RWPE1 (cell line): ENCODE data around the gene GPBP1L1.

Source experiments
- CTCF ChIA-PET: fragments of 350-600 bp; sonication (Branson Sonifier 250); formaldehyde crosslinking; extraction: SDS; loops from one replicate; lab custom pipeline; 2021; lab: Yijun Ruan, JAX
- POLR2A ChIA-PET: fragments of 400-600 bp; formaldehyde crosslinking; extraction: SDS; loops from one replicate; lab custom pipeline; 2020; ENCODE audit warnings: antibody characterized with exemption; ENCODE audit not compliant: low non-redundant PET; lab: Yijun Ruan, JAX
- DNase-seq: peaks from one replicate; pipeline ENCODE4 v3.0.0; 2012; ENCODE audit warnings: low spot score
- H3K27ac ChIP-seq: fragments of 450-650 bp; 2 replicates; pipeline ENCODE4 v1.5.1; 2017
- TF ChIP-seq, protein P1 (sequence below): fragments of 450-650 bp; conservative IDR thresholded peaks from 2 replicates; pipeline ENCODE4 v1.5.1; 2017; ENCODE audit warnings: low read depth, mild to moderate bottlenecking

GPBP1L1 gene

DNA sequence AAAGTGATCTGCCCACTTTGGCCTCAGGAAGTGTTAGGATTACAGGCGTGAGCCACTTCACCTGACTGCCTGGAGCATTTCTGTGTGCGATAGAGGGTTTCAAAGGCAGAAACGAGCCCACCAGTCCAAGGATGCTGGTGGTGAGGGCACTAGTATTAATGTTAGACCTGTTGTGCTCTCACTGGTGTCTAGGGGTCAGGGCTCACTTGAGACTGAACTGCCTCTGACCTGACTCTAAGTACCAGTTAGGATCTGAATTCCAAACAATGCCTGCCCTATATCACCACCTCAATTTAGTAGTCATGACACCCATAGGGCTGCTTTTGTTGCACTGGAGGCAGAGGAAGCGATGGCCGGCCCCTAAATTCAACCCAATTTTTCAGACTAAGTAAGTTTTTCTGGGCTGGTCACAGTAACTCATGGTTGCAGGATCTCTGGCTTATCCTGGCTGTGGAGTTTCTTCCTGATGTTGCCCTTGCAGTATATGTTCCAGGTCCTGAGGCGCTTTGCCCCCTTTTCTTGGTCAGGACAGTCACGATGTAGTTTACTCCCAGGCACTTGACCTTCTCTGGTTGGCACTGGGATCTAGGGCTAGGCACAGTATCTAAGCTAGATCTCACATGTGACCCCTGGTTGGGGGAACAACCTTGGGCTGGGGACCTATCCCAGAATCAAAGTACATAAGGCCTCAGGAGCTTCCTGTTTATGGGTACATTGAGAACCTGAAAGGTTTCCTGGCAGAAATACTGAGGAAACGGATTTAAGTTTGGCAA lies 67.0 kb downstream of the GPBP1L1 start:
- no peak for DNase-seq
- CTCF ChIA-PET: no interaction called here
- POLR2A ChIA-PET: no interaction called here
- TF ChIP-seq, protein P1, sequence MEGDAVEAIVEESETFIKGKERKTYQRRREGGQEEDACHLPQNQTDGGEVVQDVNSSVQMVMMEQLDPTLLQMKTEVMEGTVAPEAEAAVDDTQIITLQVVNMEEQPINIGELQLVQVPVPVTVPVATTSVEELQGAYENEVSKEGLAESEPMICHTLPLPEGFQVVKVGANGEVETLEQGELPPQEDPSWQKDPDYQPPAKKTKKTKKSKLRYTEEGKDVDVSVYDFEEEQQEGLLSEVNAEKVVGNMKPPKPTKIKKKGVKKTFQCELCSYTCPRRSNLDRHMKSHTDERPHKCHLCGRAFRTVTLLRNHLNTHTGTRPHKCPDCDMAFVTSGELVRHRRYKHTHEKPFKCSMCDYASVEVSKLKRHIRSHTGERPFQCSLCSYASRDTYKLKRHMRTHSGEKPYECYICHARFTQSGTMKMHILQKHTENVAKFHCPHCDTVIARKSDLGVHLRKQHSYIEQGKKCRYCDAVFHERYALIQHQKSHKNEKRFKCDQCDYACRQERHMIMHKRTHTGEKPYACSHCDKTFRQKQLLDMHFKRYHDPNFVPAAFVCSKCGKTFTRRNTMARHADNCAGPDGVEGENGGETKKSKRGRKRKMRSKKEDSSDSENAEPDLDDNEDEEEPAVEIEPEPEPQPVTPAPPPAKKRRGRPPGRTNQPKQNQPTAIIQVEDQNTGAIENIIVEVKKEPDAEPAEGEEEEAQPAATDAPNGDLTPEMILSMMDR: no peak
- H3K27ac ChIP-seq: peak overlapping the region; percentile 33; the same call in 1 of the 2 replicates

DNA sequence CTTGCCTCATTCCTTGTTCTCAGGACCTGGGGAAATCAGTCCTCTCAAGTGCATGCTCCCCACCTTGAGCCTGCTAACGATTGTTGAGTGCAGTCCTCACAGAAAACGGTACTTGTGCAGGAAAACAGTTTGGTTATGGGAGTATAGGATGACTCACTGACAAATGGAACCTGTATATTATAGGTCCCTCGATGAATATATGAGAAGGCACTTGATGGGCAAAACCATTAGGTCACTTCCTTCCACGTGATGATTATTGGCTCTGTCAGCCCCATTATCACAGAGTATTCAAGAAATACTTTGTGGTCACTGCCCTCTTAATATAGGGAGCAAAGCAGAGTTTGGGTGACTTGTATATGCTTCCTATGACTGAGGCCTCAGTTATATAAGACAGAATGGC lies 68.7 kb downstream of the GPBP1L1 start:
- ChIA-PET CTCF (no interaction called here), POLR2A (no interaction called here)
- no peak overlapping the region for H3K27ac ChIP-seq
- TF ChIP-seq, protein P1: no peak
- no peak for DNase-seq

DNA sequence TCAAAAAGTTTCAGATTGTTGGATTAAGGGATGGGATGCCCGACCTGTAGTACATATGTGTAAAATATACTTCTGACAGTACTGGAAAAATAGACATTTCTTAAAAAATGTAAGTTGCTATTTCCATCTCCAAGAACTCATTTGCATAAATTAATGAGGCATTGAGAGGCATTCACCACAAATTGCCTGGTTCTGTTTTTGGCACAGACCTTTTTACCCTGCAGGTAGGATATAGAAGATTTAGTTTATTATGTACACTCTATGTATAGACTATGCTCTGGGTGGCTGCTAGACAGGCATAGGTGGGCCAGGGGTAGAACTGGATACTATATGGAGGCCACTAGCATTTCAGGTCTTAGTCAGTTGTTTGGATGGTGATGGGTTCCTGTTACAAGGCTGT lies 70.4 kb downstream of the GPBP1L1 start:
- TF ChIP-seq, protein P1: no peak
- no peak for DNase-seq
- ChIA-PET POLR2A (no interaction called here), CTCF (no interaction called here)
- H3K27ac ChIP-seq: no peak overlapping the region

DNA sequence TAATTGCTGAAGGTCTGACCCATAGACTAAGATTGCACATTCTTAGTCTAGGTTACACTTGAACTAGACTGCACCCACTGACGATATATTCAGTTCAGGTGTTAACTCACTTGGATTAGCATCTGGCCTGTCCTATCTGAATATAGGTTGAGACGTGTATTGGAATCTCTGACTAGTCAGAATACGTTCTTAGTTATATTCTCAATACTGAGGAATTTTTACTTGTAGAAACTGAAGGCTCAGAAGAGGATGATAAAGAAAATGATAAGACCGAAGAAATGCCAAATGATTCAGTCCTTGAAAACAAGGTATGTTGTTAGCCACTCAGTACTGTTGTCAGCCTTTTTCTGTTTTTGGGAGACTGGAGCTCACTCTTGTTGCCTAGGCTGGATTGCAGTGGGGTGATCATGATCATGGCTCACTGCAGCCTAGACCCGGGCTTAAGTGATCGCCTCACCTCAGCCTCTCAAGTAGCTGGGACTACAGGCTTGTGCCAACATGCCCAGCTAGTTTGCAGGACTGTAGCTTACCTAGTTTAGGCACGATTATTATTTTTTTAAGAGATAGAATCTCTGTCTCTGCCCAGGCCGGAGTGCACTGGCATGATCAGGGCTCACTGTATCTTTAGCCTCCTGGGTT lies 73.3 kb downstream of the GPBP1L1 start:
- H3K27ac ChIP-seq: peak overlapping the region; percentile 62
- TF ChIP-seq, protein P1: no peak
- POLR2A ChIA-PET: no interaction called here
- peak; percentile 38 for DNase-seq
- CTCF ChIA-PET: interaction anchor here (0.6 kb wide), 2 partner anchors 23 to 797 kb away, joined by 3 read pairs; no protein-coding TSS in a partner anchor

DNA sequence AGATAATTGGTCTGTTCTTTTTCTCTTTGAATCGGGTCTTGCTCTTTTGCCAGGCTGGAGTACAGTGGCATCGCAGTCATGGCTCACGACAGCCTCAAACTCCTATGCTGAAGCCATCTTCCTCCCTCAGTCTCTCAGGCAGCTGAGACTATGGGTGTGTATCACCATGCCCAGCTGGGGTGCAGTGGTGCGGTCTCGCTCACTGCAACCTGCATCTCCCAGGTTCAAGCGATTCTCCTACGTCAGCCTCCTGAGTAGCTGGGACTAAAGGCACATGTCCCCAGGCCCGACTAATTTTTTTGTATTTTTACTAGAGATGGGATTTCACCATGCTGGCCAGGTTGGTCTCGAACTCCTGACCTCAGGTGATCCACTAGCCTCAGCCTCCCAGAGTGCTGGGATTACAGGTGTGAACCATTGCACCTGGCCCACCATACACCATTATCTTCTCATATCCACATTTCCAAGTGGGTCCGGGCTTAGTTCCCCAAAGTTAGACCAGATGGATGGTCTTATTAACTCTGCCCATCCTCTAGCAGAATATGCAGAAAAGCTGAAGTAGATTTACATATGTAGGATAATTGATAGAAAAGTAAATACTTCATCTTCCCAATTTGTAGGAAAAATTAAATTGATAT lies 75.6 kb downstream of the GPBP1L1 start:
- no peak for DNase-seq
- no peak overlapping the region for H3K27ac ChIP-seq
- CTCF ChIA-PET: no interaction called here
- TF ChIP-seq, protein P1: no peak
- POLR2A ChIA-PET: no interaction called here

DNA sequence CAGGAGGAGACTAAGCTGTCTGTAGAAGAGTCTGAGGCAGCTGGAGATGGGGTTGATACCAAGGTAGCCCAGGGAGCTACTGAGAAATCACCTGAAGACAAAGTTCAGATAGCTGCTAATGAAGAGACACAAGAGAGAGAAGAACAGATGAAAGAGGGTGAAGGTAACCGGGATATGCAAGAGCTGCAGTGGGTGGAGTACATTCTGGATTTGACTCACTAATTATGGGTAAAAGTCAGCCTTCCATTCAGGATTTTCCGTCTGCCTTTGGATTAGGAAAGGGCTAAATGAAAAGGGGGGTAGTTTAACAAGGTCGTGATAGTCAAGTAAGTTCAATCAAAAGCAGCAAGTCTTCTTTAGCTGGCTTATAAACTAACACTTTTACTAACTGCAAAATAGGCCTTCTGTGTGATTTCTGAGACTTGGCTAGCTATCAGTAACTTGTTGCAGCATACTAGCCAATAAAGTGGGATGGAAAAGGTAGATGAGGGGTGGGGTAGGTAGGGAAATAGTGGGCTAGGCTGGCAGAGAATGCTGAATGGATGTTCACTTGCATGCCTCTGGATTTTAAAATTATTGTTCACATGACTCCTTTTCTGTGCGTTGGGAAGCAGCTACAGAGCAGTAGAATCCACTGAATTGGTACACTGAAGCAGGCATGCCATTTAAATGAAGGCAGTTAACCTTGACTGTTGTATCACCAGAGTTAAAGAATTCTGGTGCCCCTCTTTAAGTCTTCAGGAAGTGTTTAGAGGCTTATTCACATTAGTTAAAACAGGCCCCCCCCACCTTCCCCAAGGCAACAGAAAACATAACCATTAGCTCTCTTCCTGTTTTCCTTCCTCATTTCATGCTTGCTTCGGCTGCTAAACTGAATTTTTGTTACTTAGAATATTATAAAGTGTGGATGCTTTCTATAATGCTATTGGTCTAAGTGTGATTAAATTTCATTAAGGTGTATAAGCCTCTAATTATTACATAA lies 77.9 kb downstream of the GPBP1L1 start:
- no peak overlapping the region for H3K27ac ChIP-seq
- TF ChIP-seq, protein P1: no peak
- DNase-seq: no peak
- CTCF ChIA-PET: interaction anchor here (0.6 to 1.0 kb wide), 2 partner anchors 17 to 265 kb away, joined by 3 to 4 read pairs; no protein-coding TSS in a partner anchor
- POLR2A ChIA-PET: no interaction called here
